ENCODE results near the gene RARRES1. TPM values are rescaled to one million over a fixed set of nuclear protein-coding genes. Genes with fewer than 3 reads are reported as not detected.

Gene RARRES1, protein sequence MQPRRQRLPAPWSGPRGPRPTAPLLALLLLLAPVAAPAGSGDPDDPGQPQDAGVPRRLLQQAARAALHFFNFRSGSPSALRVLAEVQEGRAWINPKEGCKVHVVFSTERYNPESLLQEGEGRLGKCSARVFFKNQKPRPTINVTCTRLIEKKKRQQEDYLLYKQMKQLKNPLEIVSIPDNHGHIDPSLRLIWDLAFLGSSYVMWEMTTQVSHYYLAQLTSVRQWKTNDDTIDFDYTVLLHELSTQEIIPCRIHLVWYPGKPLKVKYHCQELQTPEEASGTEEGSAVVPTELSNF
- 0.20 TPM for total RNA-seq (2021; ENCODE audit: unreplicated experiment)
- not detected in 2 replicates for polyA plus RNA-seq (2012)
- Bru-seq, nascent RNA, result percentile 2 among the genes with signal in this experiment
- BruChase-seq, experiment 1, labeled RNA remaining after a 6-hour chase, result not detected
- not detected for BruChase-seq, experiment 2, labeled RNA remaining after a 2-hour chase
- long read RNA-seq, result 0 reads

DNA sequence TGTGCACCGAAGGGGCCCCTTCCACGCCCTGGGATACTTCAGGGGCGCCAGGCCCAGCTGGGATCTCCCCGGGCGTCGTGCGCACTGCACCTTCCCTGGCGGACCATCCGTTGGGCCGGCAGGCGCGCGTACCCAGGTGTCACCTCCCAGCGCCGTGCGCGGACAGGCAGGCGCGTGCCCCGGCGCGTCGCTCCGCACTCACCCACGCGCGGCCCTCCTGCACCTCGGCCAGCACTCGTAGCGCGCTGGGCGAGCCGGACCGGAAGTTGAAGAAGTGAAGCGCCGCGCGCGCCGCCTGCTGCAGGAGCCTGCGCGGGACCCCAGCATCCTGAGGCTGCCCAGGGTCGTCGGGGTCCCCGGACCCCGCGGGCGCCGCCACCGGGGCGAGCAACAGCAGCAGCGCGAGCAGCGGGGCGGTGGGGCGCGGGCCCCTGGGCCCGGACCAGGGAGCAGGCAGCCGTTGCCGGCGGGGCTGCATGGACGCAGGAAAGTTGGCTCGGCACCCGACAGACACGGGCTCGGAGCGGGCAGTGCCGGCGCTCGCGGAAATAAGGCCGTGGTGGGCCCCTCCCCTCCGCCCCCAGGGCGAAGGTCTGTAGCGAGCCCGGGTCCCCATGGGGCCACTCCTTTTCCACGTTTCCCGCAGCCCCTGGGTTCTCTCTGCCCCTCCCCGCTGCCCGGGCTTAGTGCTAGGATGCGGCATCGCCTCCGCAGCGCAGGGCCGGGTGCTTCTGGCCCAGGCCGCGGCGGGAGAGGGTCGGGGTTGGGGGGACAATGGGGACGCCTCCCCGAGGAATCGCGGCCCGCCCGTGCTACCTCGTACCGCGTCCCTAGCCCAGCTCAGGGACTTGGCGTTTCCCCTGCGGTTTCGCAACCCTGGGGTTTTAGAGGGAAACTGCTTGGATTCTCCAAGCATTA is at the start of gene RARRES1:
Gene RARRES1, minus strand, starts transcription at position 520 of the 918 bp plus-strand sequence. Its CDS starts 42 bp downstream, at position 478.
- TF ChIP-seq ELF1 (IDR thresholded peaks at IDR 0.05; ENCODE audit: borderline replicate concordance, low read depth) (no peak), EGR1 (IDR thresholded peaks at IDR 0.05; ENCODE audit: low read depth) (no peak), CEBPB (IDR thresholded peaks at IDR 0.05; ENCODE audit: low read depth) (no peak), RAD21 (IDR thresholded peaks at IDR 0.05; ENCODE audit: low read depth) (no peak)
- intact Hi-C loops (cut with micrococcal nuclease), result no loop called here
- ChIA-PET POLR2A (no interaction called here), CTCF (no interaction called here), RAD21 (ENCODE audit: low non-redundant PET in 1 of 2, low total read pairs in 2 of 2, uncharacterized antibody in 2 of 2, unreplicated experiment in 2 of 2) (no interaction called here)
- BruUV-seq (replicated peaks), result no TSS peak
- Histone ChIP-seq H3K36me3 (ENCODE audit: control insufficient read depth in 1 of 2, insufficient read depth in 2 of 2, low read length in 2 of 2) (no peaks in the 10 kb centered on the region), H2AFZ (ENCODE audit: low read depth, low read length, poor library complexity, severe bottlenecking) (no peak within 1 kb of the TSS), H4K20me1 (ENCODE audit: insufficient read depth) (no peaks in the 10 kb centered on the region; the same call in 1 of the 2 replicates), H3K9ac (ENCODE audit: low read length) (no peak within 1 kb of the TSS), H3K9me2 (ENCODE audit: insufficient read depth) (no peaks in the 10 kb centered on the region), H3K27ac (ENCODE audit: low read depth, low read length) (no peak within 1 kb of the TSS), H3K4me1 (ENCODE audit: control insufficient read depth in 1 of 2, insufficient read depth in 2 of 2, low read length in 2 of 2) (peaks cover 0 to 5% of the 10 kb centered on the region in 2 experiments; a peak in 1 of 4 replicates), H3K9me3 (ENCODE audit: control insufficient read depth in 1 of 2, insufficient read depth in 1 of 2, low read depth in 1 of 2, low read length in 2 of 2) (peaks cover 3 to 7% of the 10 kb centered on the region in 2 experiments; a peak in 1 of 4 replicates), H3K4me2 (ENCODE audit: low read length) (no peak within 1 kb of the TSS), H3K4me3 (replicated peaks in 1 of 2; ENCODE audit: low read depth in 1 of 2, low read length in 2 of 2) (no peak within 1 kb of the TSS), H3K27me3 (ENCODE audit: insufficient read depth, low read length) (no peaks in the 10 kb centered on the region), H3K79me2 (ENCODE audit: insufficient read depth, low read length) (no peaks in the 10 kb centered on the region)
- ATAC-seq, result no peak
- DNase-seq (ENCODE audit: low read depth, low spot score), result no peak

DNA sequence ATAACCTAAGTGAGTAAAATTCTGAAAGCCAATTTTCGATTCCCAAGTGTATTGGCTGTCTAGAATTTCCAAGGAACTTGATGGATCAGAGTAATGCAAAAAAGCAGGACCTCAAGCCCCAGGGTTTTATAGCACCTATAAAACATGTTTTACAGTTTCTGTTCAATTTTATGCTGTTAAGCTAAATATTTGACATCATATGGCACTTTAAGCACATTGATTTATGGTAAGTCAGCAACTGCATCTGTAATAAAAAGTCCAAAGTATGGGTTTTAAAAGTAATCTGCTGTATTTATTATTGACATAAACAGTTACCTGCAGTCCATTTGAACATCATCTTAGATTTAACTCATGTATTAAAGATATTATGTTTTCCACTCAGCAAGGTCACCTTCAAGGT is 49.6 kb upstream of the RARRES1 start:
- H3K27me3 ChIP-seq (ENCODE audit: insufficient read depth, low read length), result no peaks in the 10 kb centered on the region
- H3K9me3 ChIP-seq (ENCODE audit: control insufficient read depth in 1 of 2, insufficient read depth in 1 of 2, low read depth in 1 of 2, low read length in 2 of 2), result no peaks in the 10 kb centered on the region
- CTCF ChIA-PET, result no interaction called here
- no peak for ATAC-seq
- BruUV-seq (replicated peaks), result no TSS peak
- TF ChIP-seq ELF1 (IDR thresholded peaks at IDR 0.05; ENCODE audit: borderline replicate concordance, low read depth) (no peak), ZFX (IDR thresholded peaks at IDR 0.05) (no peak), EZH2phosphoT487 (IDR thresholded peaks at IDR 0.05; ENCODE audit: borderline replicate concordance) (no peak)
- TF ChIP-seq, protein P1, sequence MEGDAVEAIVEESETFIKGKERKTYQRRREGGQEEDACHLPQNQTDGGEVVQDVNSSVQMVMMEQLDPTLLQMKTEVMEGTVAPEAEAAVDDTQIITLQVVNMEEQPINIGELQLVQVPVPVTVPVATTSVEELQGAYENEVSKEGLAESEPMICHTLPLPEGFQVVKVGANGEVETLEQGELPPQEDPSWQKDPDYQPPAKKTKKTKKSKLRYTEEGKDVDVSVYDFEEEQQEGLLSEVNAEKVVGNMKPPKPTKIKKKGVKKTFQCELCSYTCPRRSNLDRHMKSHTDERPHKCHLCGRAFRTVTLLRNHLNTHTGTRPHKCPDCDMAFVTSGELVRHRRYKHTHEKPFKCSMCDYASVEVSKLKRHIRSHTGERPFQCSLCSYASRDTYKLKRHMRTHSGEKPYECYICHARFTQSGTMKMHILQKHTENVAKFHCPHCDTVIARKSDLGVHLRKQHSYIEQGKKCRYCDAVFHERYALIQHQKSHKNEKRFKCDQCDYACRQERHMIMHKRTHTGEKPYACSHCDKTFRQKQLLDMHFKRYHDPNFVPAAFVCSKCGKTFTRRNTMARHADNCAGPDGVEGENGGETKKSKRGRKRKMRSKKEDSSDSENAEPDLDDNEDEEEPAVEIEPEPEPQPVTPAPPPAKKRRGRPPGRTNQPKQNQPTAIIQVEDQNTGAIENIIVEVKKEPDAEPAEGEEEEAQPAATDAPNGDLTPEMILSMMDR (IDR thresholded peaks at IDR 0.05 in 2 of 3, conservative IDR thresholded peaks at IDR 0.05 in 1 of 3; ENCODE audit: borderline replicate concordance in 1 of 3, insufficient read depth in 1 of 3, low read depth in 2 of 3, low read length in 2 of 3), result no peak
- TF ChIP-seq, protein P2, sequence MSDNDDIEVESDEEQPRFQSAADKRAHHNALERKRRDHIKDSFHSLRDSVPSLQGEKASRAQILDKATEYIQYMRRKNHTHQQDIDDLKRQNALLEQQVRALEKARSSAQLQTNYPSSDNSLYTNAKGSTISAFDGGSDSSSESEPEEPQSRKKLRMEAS (IDR thresholded peaks at IDR 0.05), result no peak
- POLR2A ChIA-PET, result no interaction called here
- H3K9me2 ChIP-seq (ENCODE audit: insufficient read depth), result no peaks in the 10 kb centered on the region
- H3K4me3 ChIP-seq (replicated peaks in 1 of 2; ENCODE audit: low read depth in 1 of 2, low read length in 2 of 2), result no peak overlapping the region
- no peak overlapping the region for H2AFZ ChIP-seq (ENCODE audit: low read depth, low read length, poor library complexity, severe bottlenecking)
- no peak overlapping the region for H3K4me2 ChIP-seq (ENCODE audit: low read length)
- no peaks in the 10 kb centered on the region for H3K4me1 ChIP-seq (ENCODE audit: control insufficient read depth in 1 of 2, insufficient read depth in 2 of 2, low read length in 2 of 2)
- RAD21 ChIA-PET (ENCODE audit: low non-redundant PET in 1 of 2, low total read pairs in 2 of 2, uncharacterized antibody in 2 of 2, unreplicated experiment in 2 of 2), result no interaction called here
- H3K9ac ChIP-seq (ENCODE audit: low read length), result no peak overlapping the region
- intact Hi-C loops (cut with micrococcal nuclease), result loop anchor here (10.0 kb wide), 1 partner anchor 1177 kb away; no protein-coding TSS in a partner anchor
- DNase-seq (ENCODE audit: low read depth, low spot score), result no peak
- H3K79me2 ChIP-seq (ENCODE audit: insufficient read depth, low read length), result no peaks in the 10 kb centered on the region
- H3K36me3 ChIP-seq (ENCODE audit: control insufficient read depth in 1 of 2, insufficient read depth in 2 of 2, low read length in 2 of 2), result no peaks in the 10 kb centered on the region
- H3K27ac ChIP-seq (ENCODE audit: low read depth, low read length), result no peak overlapping the region
- H4K20me1 ChIP-seq (ENCODE audit: insufficient read depth), result no peaks in the 10 kb centered on the region

Measured in HCT116 (cell line).